GM18505 (cell line): ENCODE results near the gene TTC16.

ENCODE experiments used
- ATAC-seq: cut with Tn5 transposase; IDR thresholded peaks from one replicate; pipeline ENCODE4 v1.9.1; 2021; ENCODE audit not compliant: unreplicated experiment
- POLR2A ChIP-seq: IDR thresholded peaks from 4 replicates; pipeline ENCODE4 v1.6.1; 2011; ENCODE audit warnings: borderline replicate concordance; ENCODE audit not compliant: insufficient read depth, insufficient read length; ENCODE audit errors: extremely low read depth

Gene TTC16

DNA sequence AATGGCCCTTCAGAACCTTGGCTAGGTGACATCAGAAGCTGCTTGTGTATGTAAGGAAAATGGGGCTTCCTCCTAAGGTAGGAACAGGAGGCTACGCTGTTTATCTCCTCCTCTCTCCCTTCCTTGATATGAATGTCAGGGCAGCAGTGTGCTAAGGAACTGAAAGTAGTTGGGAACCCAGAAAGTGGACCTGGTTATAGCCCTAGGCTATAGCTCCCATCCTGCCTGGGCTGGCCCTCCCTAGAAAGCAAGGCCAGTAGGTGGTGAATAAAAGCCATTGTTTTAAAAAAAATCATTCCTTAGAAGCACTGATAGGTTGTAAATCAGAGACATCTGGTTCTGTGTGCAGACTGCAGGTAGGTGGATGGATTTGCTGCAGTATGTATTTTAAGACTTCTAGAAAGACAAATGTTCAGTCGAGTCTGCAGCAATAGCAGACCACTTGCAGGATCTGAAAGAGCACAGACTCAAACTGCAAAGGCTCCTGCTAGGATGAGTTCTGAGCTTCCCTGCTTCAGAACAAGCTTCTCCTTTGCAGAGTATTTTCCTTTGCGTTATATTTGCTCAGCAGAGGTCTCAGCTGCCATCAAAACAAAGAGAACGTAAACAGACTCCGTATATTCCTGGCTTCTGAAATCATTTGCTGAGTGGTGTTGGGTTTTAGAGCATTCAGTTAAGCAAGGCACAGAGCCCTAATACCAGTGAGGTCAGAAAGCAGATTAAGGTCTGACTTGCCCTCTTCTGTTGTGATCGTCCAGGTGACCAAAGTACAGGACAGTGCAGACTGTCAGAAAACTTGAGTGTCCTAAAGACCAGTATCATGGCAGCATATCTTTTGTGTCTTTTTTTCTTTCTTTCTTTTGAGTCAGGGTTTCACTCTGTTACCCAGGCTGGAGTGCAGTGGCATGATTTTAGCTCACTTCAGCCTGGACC, 29.2 kb upstream of the TTC16 start:
- no peak for ATAC-seq
- TF ChIP-seq POLR2A, result no peak

DNA sequence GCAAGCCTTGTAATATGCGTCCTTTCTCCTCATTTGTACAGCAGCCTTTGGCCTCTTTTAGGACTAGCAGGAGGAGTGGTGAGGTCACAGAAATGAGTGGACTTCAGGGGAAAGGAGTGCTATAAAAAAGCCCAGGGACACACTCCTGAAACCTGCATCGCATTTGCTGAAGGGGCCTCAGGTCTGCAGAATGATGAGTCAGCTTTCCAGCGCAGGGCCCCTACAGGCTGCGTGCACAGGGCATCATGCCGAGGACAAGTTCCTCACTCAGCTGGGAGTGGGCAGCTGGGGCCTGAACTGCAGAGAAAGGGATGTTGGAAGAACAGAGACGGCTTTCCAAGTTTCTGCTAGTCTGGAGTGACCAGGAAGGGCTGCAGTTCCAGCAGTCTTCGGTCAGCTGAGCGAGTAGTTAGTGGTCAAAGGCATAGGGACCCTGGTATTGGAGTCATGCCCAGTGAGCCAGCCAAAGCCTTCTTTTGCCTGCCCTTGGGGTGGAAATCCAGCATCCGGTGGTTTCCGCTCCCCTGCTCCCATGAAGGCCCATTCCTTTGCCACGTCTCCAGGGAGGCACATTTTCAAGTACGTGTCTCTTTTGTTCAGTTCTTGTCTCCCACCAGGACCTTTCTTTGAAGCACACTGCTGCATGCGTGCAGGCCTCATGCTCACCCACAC, 26.4 kb upstream of the TTC16 start:
- no peak for TF ChIP-seq POLR2A
- ATAC-seq, result no peak

DNA sequence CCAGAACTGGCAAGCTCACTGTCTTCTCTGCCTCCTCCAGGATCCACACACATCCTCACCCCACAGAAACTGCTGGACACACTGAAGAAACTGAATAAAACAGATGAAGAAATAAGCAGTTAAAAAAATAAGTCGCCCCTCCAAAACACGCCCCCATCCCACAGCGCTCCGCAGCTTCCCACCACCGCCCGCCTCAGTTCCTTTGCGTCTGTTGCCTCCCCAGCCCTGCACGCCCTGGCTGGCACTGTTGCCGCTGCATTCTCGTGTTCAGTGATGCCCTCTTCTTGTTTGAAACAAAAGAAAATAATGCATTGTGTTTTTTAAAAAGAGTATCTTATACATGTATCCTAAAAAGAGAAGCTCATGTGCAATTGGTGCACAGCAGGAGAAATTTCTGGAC, 25.1 kb upstream of the TTC16 start:
- no peak for TF ChIP-seq POLR2A
- no peak for ATAC-seq

DNA sequence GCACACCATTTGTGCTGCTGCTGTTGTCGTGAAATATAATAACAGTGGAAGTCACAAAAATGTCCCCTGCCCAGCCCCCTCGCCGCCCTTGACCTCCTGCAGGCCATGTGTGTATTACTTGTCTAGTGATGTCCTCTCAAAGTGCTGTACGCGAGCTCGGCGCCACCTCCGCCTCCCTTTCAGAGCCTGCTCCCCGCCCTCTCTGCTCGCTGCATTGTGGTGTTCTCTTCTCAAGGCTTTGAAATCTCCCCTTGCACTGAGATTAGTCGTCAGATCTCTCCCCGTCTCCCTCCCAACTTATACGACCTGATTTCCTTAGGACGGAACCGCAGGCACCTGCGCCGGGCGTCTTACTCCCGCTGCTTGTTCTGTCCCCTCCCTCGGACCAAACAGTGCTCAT, 23.8 kb upstream of the TTC16 start:
- no peak for TF ChIP-seq POLR2A
- ATAC-seq, result no peak

DNA sequence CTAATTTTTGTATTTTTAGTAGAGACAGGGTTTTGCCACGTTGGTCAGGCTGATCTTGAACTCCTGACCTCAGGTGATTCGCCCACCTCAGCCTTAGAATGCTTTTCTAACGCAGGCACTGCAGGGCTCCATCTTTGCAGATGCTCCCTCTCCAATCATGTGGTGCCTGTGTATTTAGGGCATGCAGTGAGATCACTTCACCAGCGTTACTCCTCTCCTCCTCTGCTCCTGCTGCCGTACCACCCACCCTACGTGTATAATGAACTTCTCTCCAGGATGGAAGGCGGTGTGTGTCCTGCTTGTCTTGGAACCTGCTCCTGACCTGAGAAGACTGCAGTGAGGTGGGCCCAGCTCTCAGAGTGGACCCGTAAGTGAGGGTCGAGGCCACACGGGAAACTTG, 22.7 kb upstream of the TTC16 start:
- no peak for TF ChIP-seq POLR2A
- no peak for ATAC-seq

DNA sequence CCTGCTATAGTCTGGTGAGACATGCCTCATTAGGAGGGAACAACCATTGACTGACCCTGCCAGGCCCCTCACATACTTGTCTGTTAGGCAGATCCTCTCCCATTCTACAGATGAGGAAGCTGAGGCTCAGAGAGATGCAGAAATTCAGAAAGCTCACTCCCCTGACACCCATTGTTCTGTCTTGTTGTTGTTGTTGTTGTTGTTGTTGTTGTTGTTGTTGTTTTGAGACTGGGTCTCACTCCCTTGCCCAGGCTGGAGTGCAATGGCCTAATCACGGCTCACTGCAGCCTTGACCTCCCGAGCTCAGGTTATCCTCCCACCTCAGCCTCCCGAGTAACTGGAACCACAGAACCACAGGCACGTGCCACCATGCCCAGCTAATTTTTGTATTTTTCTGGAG, 22.2 kb upstream of the TTC16 start:
- no peak for ATAC-seq
- TF ChIP-seq POLR2A, result no peak

DNA sequence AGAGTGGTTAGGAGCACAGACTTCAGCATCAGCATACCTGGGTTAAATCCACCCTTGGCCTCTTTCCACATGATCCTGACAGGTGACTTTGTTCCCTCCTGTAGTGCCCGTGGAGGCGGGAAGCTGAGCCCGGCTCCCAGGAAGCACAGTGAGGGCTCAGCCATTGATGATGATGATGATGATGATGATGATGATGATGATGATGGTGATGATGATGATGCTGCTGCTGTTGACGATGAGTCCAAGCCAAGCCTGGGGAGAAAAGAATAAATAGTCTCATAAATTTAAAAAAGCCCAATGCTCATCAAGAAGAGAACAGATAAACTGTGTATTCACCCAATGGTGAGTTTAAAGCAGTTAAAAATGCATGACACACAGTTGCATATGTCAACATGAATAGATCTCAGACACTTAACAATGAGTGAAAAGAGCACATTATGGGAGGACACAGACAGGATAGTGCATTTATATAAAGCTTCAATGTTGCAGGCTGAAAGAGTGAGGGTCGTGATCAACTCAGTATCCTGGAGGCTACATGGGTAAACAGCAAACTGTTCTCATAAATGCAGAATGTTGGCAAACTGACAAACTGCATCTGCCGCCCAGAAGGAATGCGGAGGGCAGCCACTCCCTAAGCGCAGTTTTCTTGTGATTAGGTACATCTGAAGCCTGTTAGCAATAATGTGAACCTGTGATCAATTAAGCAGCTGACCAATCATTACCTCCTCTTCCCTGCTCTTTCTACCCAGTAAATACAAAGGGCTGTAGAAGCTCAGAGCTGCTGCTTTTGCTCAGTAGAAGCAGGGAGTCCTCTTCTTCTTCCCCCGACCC, 20.8 kb upstream of the TTC16 start:
- no peak for TF ChIP-seq POLR2A
- ATAC-seq, result no peak

DNA sequence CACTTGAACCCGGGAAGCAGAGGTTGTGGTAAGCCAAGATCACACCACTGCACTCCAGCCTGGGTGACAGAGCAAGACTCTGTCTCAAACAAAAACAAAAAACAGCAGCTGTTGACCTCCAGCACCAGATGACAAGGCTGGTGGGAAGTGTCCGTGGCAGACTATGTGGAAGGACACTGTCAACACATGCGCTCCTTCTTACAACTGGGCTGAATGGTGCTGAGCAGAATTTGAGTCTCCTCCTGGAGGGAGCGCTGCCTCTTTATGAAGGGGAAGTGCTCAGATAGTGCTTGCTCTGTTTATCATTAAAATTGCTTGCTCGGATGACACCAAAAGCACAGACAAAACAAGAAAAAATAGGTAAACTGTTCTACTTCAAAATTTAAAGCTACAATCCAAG, 18.3 kb upstream of the TTC16 start:
- ATAC-seq, result no peak

DNA sequence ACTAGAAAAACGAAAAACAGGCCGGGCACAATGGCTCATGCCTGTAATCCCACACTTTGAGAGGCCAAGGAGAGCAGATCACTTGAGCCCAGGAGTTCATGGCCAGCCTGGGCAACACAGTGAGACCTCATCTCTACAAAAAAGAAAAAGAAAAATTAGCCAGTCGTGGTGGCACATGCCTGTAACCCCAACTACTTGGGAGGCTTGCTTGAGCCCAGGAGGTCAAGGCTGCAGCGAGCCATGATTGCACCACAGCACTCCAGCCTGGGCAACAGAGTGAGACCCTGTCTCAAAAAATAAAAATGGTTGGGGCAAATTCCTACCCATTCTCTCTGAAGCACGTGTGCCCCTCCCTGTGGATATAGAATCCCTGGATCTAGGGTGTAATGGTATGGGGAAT, 17.5 kb upstream of the TTC16 start:
- no peak for ATAC-seq
- TF ChIP-seq POLR2A, result no peak

More for the DNA sequence above, 18.3 kb upstream of the TTC16 start:
- no peak for TF ChIP-seq POLR2A

DNA sequence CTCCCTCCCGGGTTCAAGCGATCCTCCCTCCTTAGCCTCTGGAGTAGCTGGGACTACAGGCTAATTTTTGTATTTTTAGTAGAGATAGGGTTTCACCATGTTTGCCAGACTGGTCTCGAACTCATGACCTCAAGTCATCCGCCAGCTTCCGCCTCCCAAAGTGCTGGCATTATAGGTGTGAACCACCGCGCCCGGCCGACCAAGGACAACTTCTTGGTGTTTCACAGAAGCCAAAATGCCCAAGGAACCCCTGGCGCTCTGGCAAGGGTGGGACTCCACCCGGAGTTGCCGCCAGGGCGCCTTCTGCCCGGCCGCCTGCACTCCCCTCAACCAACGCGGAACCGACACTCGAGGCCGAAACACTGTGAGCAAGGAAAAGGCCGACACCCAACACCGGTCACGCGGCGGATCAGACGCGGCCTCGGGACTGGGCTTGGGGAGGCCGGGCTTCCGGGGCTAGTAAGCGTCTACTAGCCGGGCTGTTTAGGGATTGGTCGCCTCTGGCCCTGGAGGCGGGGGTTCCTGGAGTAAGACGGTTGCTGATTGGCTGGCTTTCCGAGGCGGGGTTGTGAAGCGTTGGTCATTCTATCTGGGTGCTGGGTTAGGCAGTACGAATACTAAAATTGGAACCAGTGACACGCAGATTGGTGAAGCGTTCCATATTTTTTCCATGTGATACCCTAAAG, 16.8 kb upstream of the TTC16 start:
- TF ChIP-seq POLR2A, result no peak
- peak; percentile 77 for ATAC-seq

DNA sequence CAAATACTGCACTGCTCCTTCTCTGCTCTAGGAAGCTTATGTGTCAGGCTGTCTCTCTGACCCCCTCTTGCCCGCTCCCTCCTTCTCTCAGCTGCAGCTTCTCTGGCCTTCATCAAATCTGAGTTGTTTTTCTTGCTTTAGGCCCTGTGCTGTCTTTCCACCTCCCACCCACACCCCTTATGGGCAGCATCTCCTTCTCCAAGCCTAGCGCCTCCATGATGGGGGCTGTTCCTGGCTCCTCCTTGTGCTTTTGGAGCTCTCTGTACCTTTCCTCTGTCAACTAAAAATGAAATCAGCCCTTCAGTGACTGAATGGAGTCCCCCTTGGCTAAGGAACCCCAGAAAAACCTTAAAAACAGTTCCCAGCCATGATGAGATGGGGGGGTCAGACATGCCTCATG, 15.7 kb upstream of the TTC16 start:
- ATAC-seq, result no peak
- TF ChIP-seq POLR2A, result no peak

DNA sequence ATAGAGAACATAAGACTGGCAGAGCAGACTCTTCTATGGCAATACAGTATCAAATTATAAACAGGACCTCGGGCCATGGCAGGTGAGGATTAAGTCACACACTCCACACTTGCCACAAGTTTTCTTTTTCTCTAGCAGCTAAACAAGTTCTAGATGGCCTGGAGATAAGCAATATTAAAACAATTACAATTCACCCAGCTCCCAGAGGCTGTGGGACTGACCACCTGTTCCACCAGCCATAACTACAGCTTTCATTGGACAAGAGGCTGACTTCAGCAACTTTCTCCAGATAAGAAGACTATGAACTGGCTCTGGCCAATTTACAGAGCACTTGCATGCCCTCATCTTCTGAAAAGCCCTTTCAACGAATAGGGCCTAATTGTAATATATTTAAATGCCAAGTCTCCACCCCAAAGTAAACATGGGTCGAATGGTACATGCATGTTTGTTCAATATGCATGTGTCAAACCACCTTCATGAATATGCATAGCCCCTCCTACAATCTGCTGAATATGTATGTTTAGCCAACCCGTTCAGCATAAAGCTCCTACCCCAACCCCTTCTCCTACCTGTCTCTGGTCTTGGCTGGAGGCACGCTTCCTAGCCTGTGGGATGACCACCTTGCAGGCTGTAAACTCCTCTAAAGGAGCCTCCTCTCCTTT, 15.2 kb upstream of the TTC16 start:
- no peak for TF ChIP-seq POLR2A
- no peak for ATAC-seq
